ENCODE results near the gene KLK14. TPM values are rescaled to one million over a fixed set of nuclear protein-coding genes. Genes with fewer than 3 reads are reported as not detected.
A peak's percentile ranks its signal among the peaks of the same experiment; 100 is the strongest.

The KLK14 gene
- polyA plus RNA-seq, 3 donors from 2014 or later: not detected

DNA sequence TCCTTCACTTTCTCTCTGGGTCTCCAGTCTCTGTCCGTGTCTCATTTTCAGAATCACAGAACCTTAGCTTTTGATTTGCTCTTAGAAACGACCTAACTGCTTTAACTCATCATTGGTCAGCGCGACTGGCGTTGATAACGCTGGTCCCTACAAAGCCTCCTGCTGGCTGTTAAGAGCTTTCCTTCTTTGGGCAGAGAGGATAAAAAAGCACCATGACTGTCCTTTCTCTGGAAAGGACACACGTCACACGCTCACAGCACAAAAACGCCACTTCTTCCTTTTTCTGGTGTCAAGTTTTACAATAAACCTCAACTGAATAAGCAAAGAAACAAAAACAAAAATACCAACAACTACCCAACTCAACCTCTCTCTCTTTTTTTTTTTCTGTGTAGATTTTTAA, 46.2 kb downstream of the KLK14 start:
- Mint-ChIP-seq H3K9me3 (no peaks in the 10 kb centered on the region), H3K36me3 (no peaks in the 10 kb centered on the region), H3K27me3 (ENCODE audit: low read depth in 3 of 3) (peaks cover 3 to 10% (median 8%) of the 10 kb centered on the region in 3 donors), H3K4me1 (no peaks in the 10 kb centered on the region), H3K27ac (no peak overlapping the region), H3K4me3 (no peak overlapping the region)
- no peak for DNase-seq

DNA sequence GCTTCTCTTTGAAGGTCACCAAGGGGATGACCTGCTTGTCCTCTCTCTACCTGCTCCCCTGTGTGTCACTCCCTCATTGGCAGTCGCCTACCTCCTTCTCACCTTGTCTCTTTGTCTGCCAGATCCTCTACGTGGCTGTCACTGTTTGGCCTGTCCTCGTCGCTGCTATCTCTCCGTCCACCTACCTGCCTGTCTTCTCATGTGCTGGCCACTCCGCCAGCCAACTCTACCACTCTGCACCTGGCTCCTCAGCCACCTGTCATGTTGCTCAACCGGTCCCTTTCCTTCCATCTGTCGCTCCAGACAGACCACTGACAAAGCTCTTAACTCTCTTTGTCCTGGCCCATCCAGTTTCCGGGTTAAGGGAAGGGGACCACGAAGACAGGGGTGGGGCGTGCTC, 48.0 kb downstream of the KLK14 start, which contains the start of gene KLK12:
KLK12 (minus strand) TSS at position 299 of the 400 bp plus-strand sequence. CDS start 381 bp downstream, outside the sequence.
- H3K27ac Mint-ChIP-seq: peak within 1 kb of the TSS in 2 of 6 donors; percentile 17 to 46
- peaks cover 0 to 4% (median 0%) of the 10 kb centered on the region in 6 donors for H3K9me3 Mint-ChIP-seq
- no peaks in the 10 kb centered on the region for H3K4me1 Mint-ChIP-seq
- H3K27me3 Mint-ChIP-seq (ENCODE audit: low read depth in 3 of 3): peaks cover 7 to 13% (median 8%) of the 10 kb centered on the region in 3 donors
- no peak within 1 kb of the TSS for H3K4me3 Mint-ChIP-seq
- no peak for DNase-seq
- H3K36me3 Mint-ChIP-seq: no peaks in the 10 kb centered on the region

DNA sequence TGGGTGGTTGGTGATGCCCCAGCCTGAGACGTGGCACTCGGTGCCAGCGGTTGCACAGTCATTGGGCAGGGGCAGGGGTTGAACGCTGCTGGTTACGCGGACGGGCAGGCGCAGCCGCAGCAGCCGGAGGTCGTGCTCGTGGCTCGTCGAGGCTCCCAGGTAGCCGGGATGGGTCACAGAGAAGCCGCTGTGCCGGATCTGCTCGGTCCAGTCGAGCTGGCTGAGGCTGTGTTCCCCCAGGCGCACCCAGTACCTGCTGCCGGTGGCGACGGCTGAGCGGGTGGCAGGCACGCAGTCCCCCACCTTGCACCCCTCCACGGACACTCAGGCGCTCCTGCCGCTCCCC, 50.8 kb downstream of the KLK14 start:
- H3K27ac Mint-ChIP-seq: no peak overlapping the region
- H3K27me3 Mint-ChIP-seq (ENCODE audit: low read depth in 3 of 3): peaks cover 8 to 16% (median 12%) of the 10 kb centered on the region in 3 donors
- DNase-seq: no peak
- no peaks in the 10 kb centered on the region for H3K4me1 Mint-ChIP-seq
- H3K4me3 Mint-ChIP-seq: no peak overlapping the region
- H3K36me3 Mint-ChIP-seq: peaks cover 0 to 2% (median under 1%) of the 10 kb centered on the region in 3 donors
- peaks cover 0 to 4% (median 0%) of the 10 kb centered on the region in 6 donors for H3K9me3 Mint-ChIP-seq

DNA sequence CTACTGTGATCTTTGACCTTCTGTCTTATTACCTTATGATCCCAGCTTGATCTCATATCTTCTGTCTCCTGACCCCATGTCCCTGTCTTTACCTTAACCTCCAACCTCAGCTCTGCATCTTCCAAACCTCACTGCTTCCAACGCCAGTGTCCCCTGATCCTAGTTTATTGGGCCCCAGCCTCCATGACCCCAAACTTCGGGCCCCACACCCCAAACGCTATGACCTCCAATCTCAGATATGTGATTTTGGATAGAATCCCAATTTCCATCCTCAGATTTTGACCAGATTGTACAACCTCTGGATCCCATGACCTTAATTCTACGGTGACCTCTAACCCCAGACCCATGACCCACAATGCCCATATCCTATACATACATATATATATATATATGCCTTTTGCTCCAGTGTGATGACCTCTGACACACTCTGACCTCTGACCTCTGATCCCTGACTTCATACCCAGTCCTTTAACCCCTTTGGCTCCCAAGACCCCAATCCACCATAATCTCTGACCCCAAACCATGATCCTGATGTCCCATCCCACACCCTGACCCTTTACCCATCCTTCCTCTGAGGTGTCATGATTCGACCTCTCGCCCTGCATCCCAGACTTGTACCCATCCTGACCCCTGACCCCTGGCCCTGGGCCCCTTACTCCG, 51.3 kb downstream of the KLK14 start:
- Mint-ChIP-seq H3K36me3 (peaks cover 0 to 4% (median 3%) of the 10 kb centered on the region in 3 donors), H3K27me3 (ENCODE audit: low read depth in 3 of 3) (peaks cover 6 to 16% (median 12%) of the 10 kb centered on the region in 3 donors), H3K4me3 (no peak overlapping the region), H3K27ac (no peak overlapping the region), H3K4me1 (no peaks in the 10 kb centered on the region), H3K9me3 (peaks cover 0 to 4% (median 0%) of the 10 kb centered on the region in 6 donors)
- DNase-seq: no peak

DNA sequence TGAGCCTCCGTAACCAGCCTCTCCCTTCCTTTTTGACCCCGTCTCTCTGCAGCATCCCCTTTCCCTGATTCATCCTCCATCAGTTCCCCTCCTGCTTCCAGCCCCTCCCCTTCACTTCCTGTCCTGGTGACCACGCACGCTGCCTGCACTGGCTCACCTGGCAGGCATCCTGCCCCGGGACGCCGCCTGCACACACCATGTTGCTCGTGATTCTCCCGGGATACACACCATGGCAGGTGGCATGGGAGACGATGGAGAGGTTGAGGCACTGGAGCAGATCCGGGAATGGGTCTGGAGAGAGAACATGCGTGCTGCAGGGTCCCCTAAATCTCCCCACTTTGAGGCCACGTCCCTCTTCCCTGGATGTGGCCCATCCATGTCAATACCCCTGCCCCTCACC, 52.1 kb downstream of the KLK14 start:
- no peak overlapping the region for H3K27ac Mint-ChIP-seq
- DNase-seq: no peak
- peaks cover 6 to 13% (median 12%) of the 10 kb centered on the region in 3 donors for H3K27me3 Mint-ChIP-seq (ENCODE audit: low read depth in 3 of 3)

DNA sequence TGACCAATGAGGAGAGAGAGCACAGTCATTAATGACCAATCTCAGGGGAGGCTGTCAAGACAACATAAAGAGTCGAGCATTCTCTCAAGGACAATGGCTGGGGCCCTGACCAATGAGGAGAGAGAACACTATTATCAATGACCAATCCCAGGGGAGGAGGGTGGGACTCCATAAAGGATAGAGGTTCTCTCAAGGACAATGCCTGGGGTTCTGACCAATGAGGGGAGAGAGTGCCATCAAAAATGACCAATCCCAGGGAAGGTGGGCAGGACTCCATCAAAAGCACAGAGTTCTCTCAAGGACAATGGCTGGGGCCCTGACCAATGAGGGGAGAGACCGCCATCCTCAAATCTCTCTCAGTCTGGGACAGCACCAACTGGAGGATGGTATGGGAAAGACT, 53.0 kb downstream of the KLK14 start:
- no peak for DNase-seq
- peaks cover 0 to 4% (median 0%) of the 10 kb centered on the region in 6 donors for H3K9me3 Mint-ChIP-seq
- no peak overlapping the region for H3K4me3 Mint-ChIP-seq
- no peaks in the 10 kb centered on the region for H3K4me1 Mint-ChIP-seq
- peaks cover 6 to 14% (median 13%) of the 10 kb centered on the region in 3 donors for H3K27me3 Mint-ChIP-seq (ENCODE audit: low read depth in 3 of 3)
- H3K36me3 Mint-ChIP-seq: peaks cover 0 to 4% (median 3%) of the 10 kb centered on the region in 3 donors
- H3K27ac Mint-ChIP-seq: no peak overlapping the region

More for the DNA sequence above, 52.1 kb downstream of the KLK14 start:
- Mint-ChIP-seq H3K4me3 (no peak overlapping the region), H3K9me3 (peaks cover 0 to 4% (median 0%) of the 10 kb centered on the region in 6 donors), H3K36me3 (peaks cover 0 to 4% (median 3%) of the 10 kb centered on the region in 3 donors), H3K4me1 (no peaks in the 10 kb centered on the region)

Other genes starting within 250 kb of the KLK14 start
- gene KLK15, start 249.3 kb downstream of the KLK14 start, polyA plus RNA-seq: not detected
- not detected for gene KLK3, start 228.0 kb downstream of the KLK14 start, polyA plus RNA-seq
- gene KLK2, start 209.4 kb downstream of the KLK14 start, polyA plus RNA-seq: not detected
- gene KLK4, start 171.5 kb downstream of the KLK14 start, polyA plus RNA-seq: not detected
- not detected for gene KLK5, start 129.8 kb downstream of the KLK14 start, polyA plus RNA-seq
- gene KLK6, start 113.3 kb downstream of the KLK14 start, polyA plus RNA-seq: not detected
- not detected for gene KLK7, start 99.0 kb downstream of the KLK14 start, polyA plus RNA-seq
- gene KLK8, start 81.3 kb downstream of the KLK14 start, polyA plus RNA-seq: not detected
- gene KLK10, start 63.2 kb downstream of the KLK14 start, polyA plus RNA-seq: not detected
- not detected for gene KLK11, start 56.3 kb downstream of the KLK14 start, polyA plus RNA-seq
- not detected for gene KLK12, start 47.9 kb downstream of the KLK14 start, polyA plus RNA-seq
- not detected for gene KLK13, start 17.8 kb downstream of the KLK14 start, polyA plus RNA-seq
- gene CTU1, start 25.5 kb upstream of the KLK14 start, polyA plus RNA-seq: 1 to 10 TPM; 2.0 to 5.6 (median 5.0) TPM
- 10 to 100 TPM in 2 of 3 donors, 1 to 10 TPM in 1; 6.2 to 16.8 (median 11.3) TPM for gene SIGLEC9, start 42.0 kb upstream of the KLK14 start, polyA plus RNA-seq
- 100 to 1,000 TPM; 108 to 213 (median 129) TPM for gene SIGLEC7, start 59.4 kb upstream of the KLK14 start, polyA plus RNA-seq
- 10 to 100 TPM in 2 of 3 donors, 1 to 10 TPM in 1; 3.5 to 17.4 (median 10.3) TPM for gene CD33, start 142.2 kb upstream of the KLK14 start, polyA plus RNA-seq
- gene SIGLECL1, start 168.2 kb upstream of the KLK14 start, polyA plus RNA-seq: not detected
- gene IGLON5, start 228.8 kb upstream of the KLK14 start, polyA plus RNA-seq: not detected